Heart left ventricle (tissue), 16 donors: ENCODE results near the gene SNRPD1. TPM values are rescaled to one million over a fixed set of nuclear protein-coding genes. Genes with fewer than 3 reads are reported as not detected.

ENCODE experiments used
- ATAC-seq, 4 donors: fragments of 200-7000 bp; cut with Tn5 transposase; one replicate each; pipeline ENCODE4 v1.9.1; 2020 to 2022; ENCODE audit warnings: moderate library complexity in 4 of 4, mild to moderate bottlenecking in 3 of 4, moderate number of reproducible peaks in 1 of 4
- DNase-seq, 5 donors: peaks; one replicate each; pipeline ENCODE4 v3.0.0-alpha.2; 2020
- H3K27ac ChIP-seq, 12 donors: fragments of 200-600 bp; sonication (generic) in 4 of 12; one replicate each; pipeline versions ENCODE4 v1.5.0 to v1.8.0; 2016 to 2022; ENCODE audit warnings: mild to moderate bottlenecking in 2 of 12
- H3K27me3 ChIP-seq, 9 donors: fragments of 200-600 bp; sonication (generic) in 2 of 9; one replicate each; pipeline versions ENCODE4 v1.5.1 to v1.8.0; 2016 to 2022; ENCODE audit warnings: mild to moderate bottlenecking in 3 of 9
- H3K36me3 ChIP-seq, 9 donors: fragments of 200-600 bp; sonication (generic) in 2 of 9; one replicate each; pipeline versions ENCODE4 v1.5.0 to v1.8.0; 2018 to 2022; ENCODE audit warnings: mild to moderate bottlenecking in 2 of 9
- H3K4me1 ChIP-seq, 12 donors: fragments of 200-600 bp; sonication (generic) in 4 of 12; one replicate each; pipeline versions ENCODE4 v1.5.0 to v1.8.0; 2016 to 2022; ENCODE audit warnings: mild to moderate bottlenecking in 3 of 12
- H3K4me3 ChIP-seq, 12 donors: fragments of 200-600 bp; sonication (generic) in 4 of 12; one replicate each; pipeline versions ENCODE4 v1.5.0 to v1.8.0; 2017 to 2022; ENCODE audit warnings: mild to moderate bottlenecking in 9 of 12, moderate library complexity in 4 of 12
- H3K9me3 ChIP-seq, 12 donors: fragments of 200-600 bp; sonication (generic) in 4 of 12; one replicate each; pipeline versions ENCODE4 v1.5.0 to v1.8.0; 2016 to 2022; ENCODE audit warnings: mild to moderate bottlenecking in 1 of 12
- POLR2A ChIP-seq, 2 donors: fragments of 450-650 bp; IDR thresholded peaks; one replicate each; pipeline ENCODE4 v1.6.1; 2017; ENCODE audit warnings: antibody characterized with exemption in 2 of 2, mild to moderate bottlenecking in 2 of 2, moderate library complexity in 2 of 2
- WGBS, 4 donors: extraction: QIAGEN DNeasy Blood & Tissue Kit in 2 of 4; methylation state at CpG; one replicate each; pipeline versions ENCODE4 v1.1.5 to v1.1.7; 2013 to 2018; 5-methylcytosine and 5-hydroxymethylcytosine counted together
- intact Hi-C, 10 donors: fragments of 100-400 bp; cut with DNase I; formaldehyde crosslinking; loops; one replicate each; pipeline versions ENCODE4 v1.11.1 to v1.14.2; 2022
- polyA plus RNA-seq, 2 donors: library from polyadenylated mRNA; stranded (reverse); fragments of 200-250 nt; gene quantifications; one replicate each; pipeline ENCODE4 v1.2.3, GENCODE V29; 2013
- total RNA-seq, 9 donors: library from RNA; depleted of rRNA in 2 of 9; stranded (reverse); fragments of >200 nt in 2 of 9; fragmentation: NEBNext Ultra II Directional in 3 of 9; extraction: Animal tissue kit (Norgen Biotek cat#: 25700) in 3 of 9; gene quantifications; one replicate each; pipeline versions ENCODE4 v1.1.0 to v1.2.4, GENCODE V29; 2016 to 2023
- TF ChIP-seq, protein P1 (sequence below), 12 donors: fragments of 200-600 bp; sonication (generic) in 4 of 12; IDR thresholded peaks; one replicate each; pipeline versions ENCODE4 v1.5.0 to v1.8.0; 2018 to 2022; ENCODE audit warnings: antibody characterized with exemption in 12 of 12, mild to moderate bottlenecking in 5 of 12
- donor health status: ischemic (EF 13 %, LVEDD 7.1; RV severe dilation, severe dysfunction).
- donor health status: healthy with polysubstance abuse.
- donor health status: DM: no; HTN: yes; CAD: no.
- donor health status: DM: no; HTN: no; CAD: no.
- donor health status: ischemic (EF 25% LVEDD 6.9; RV normal size, moderate dysfunction).
- donor health status: ischemic (EF 25% LVEDD 5.7; RV mildly dilated, moderate dysfunction).
- donor health status: healthy.
- donor health status: DM: yes; HTN: yes; CAD: no.
- donor health status: ischemic (EF 35%, LVEDD 5.7; RV mildly dilated, moderate dysfunction).
- donor health status: nonischemic (EF 11% LVEDD 7.7; RV severe dilation, severe dysfunction).
- donor health status: DM: yes; HTN: yes; CAD: no.
- donor health status: PGD.
- donor health status: ischemic (EF 29% LVEDD 5.4; RV normal size, mild dysfunction).
- donor health status: nonischemic (EF 23%, LVEDD 6.1; RV moderate dilation, normal function).

SNRPD1 gene
- total and polyA plus RNA-seq, 11 donors, result 2.5 to 31.0 (median 20.2) TPM

DNA sequence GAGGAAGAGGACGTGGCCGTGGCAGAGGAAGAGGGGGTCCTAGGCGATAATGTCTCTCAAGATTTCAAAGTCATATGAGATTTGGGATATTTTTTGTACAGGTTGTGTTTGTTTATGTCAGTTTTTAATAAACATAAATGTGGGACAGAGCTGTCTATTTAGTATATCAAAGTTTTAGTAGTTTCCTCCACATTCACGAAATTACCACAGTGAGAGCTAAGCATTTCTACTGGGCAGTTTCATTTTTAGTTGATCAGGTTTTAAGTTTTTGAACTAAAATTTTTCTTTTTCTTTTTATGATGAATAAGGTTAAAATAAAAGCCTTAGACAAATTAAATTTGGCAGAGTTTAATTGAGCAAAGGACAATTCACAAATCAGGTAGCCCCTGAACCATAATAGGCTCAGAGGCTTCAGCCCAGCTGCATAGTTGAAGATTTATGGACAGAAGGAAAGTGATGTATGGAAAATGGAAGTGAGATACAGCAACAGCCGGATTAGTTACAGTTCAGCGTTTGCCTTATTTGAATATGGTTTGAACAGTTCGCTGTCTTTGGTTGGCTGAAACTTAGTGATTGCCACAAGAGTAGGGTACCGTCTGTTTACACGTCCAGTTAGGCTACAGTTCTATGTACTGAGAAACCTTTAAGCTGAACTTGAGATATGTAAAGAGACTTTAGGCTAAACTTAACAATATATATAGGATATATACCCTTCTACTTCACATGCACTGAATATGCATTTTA lies 17.1 kb downstream of the SNRPD1 start:
- no peak for ATAC-seq
- DNase-seq, result no peak
- peaks cover 0 to 94% (median 79%) of the 10 kb centered on the region in 9 donors for H3K36me3 ChIP-seq
- H3K4me3 ChIP-seq, result no peak overlapping the region
- 77 to 84% (median 82%) methylated on average over 9 of the region's 9 CpGs for WGBS, 4 donors
- no peaks in the 10 kb centered on the region for H3K9me3 ChIP-seq
- peaks cover 0 to 4% (median 0%) of the 10 kb centered on the region in 12 donors for H3K4me1 ChIP-seq
- H3K27me3 ChIP-seq, result no peaks in the 10 kb centered on the region
- no peak overlapping the region for H3K27ac ChIP-seq
- intact Hi-C loops, result no loop called here
- no peak for TF ChIP-seq POLR2A (IDR thresholded peaks at IDR 0.05)
- TF ChIP-seq, protein P1, sequence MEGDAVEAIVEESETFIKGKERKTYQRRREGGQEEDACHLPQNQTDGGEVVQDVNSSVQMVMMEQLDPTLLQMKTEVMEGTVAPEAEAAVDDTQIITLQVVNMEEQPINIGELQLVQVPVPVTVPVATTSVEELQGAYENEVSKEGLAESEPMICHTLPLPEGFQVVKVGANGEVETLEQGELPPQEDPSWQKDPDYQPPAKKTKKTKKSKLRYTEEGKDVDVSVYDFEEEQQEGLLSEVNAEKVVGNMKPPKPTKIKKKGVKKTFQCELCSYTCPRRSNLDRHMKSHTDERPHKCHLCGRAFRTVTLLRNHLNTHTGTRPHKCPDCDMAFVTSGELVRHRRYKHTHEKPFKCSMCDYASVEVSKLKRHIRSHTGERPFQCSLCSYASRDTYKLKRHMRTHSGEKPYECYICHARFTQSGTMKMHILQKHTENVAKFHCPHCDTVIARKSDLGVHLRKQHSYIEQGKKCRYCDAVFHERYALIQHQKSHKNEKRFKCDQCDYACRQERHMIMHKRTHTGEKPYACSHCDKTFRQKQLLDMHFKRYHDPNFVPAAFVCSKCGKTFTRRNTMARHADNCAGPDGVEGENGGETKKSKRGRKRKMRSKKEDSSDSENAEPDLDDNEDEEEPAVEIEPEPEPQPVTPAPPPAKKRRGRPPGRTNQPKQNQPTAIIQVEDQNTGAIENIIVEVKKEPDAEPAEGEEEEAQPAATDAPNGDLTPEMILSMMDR (IDR thresholded peaks at IDR 0.05), result no peak

DNA sequence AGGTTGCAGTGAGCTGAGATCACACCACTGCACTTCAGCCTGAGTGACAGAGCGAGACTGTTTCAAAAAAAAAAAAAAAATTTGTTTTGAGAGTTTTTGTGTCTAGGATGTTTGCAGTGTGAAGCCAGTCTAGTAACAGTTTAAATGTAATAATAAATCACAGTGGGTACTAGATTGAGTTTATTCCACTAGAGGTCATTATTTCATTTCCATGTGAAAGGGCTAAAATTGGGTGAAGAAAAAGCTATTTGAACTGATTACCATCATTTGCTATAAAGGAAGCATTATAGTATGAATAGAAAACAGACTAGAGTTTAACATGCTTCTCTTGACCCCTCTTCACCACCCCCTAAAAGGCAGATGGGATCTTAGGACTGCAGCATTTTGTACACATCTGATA lies 20.3 kb downstream of the SNRPD1 start:
- TF ChIP-seq, protein P1 (IDR thresholded peaks at IDR 0.05), result peak in 1 of 12 donors; percentile 8
- no peak for TF ChIP-seq POLR2A (IDR thresholded peaks at IDR 0.05)
- WGBS, 4 donors, result 89 to 100% (median 96%) methylated on average over 1 of the region's 1 CpG
- no peak overlapping the region for H3K4me3 ChIP-seq
- no peak for ATAC-seq
- peaks cover 0 to 64% (median 48%) of the 10 kb centered on the region in 9 donors for H3K36me3 ChIP-seq
- intact Hi-C loops, result loop anchor here in 1 of 10 donors (10.0 kb wide), 1 partner anchor 52 kb away; no protein-coding TSS in a partner anchor
- DNase-seq, result no peak
- no peaks in the 10 kb centered on the region for H3K27me3 ChIP-seq
- H3K4me1 ChIP-seq, result peaks cover 0 to 4% (median 0%) of the 10 kb centered on the region in 12 donors
- H3K27ac ChIP-seq, result no peak overlapping the region
- no peaks in the 10 kb centered on the region for H3K9me3 ChIP-seq

DNA sequence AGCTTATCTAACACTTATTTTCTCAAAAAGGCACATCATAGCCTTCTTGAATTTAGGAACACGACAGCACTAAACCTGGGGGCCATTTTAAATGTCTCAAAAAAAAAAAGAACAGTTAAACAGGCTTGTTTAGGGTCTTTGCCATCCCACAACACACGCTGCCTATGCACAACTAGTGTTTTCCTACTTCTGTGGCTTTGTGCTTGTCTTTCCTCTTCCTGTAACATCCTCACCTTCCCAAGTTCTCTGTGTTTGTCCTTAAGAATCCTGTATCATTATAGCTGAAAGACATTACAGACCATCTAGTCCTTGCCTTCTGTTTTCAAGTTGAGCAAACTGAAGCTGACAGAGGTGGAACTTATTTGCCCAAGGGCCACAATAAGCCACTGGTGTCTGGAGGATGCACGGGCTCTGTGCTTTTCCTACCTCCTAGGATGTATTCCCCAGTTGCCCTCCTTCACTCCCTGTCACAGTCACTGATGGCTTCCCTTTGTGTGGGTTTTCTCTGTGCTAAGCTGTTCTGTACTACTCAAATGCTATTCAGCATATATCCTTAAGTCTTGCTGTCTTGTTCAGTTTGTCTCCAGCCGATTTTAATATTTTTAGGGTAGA lies 22.6 kb downstream of the SNRPD1 start:
- no peak overlapping the region for H3K4me3 ChIP-seq
- H3K4me1 ChIP-seq, result no peaks in the 10 kb centered on the region
- TF ChIP-seq POLR2A (IDR thresholded peaks at IDR 0.05), result no peak
- TF ChIP-seq, protein P1 (IDR thresholded peaks at IDR 0.05), result no peak
- WGBS, 4 donors, result 83 to 89% (median 87%) methylated on average over 4 of the region's 4 CpGs
- no peak overlapping the region for H3K27ac ChIP-seq
- H3K9me3 ChIP-seq, result no peaks in the 10 kb centered on the region
- no peak for DNase-seq
- H3K36me3 ChIP-seq, result peaks cover 0 to 43% (median 27%) of the 10 kb centered on the region in 9 donors
- intact Hi-C loops, result loop anchor here in 1 of 10 donors (10.0 kb wide), 1 partner anchor 50 kb away; no protein-coding TSS in a partner anchor
- no peaks in the 10 kb centered on the region for H3K27me3 ChIP-seq
- ATAC-seq, result no peak

DNA sequence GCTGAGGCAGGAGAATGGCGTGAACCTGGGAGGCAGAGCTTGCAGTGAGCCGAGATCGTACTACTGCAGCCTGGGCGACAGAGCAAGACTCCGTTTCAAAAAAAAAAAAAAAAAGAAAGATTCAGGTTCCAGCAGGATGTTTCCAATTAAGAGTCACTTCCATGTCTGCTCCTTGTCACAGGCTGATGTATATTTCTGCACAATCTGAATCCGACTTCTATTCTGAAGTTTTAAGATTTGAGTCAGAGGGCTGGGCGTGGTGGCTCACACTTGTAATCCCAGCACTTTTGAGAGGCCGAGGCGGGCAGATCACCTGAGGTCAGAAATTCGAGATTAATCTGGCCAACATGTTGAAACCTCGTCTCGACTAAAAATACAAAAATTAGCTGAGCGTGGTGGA lies 24.7 kb downstream of the SNRPD1 start:
- intact Hi-C loops, result loop anchor here in 1 of 10 donors (10.0 kb wide), 1 partner anchor 48 kb away; no protein-coding TSS in a partner anchor
- 93 to 95% (median 94%) methylated on average over 13 of the region's 13 CpGs for WGBS, 4 donors
- Histone ChIP-seq H3K27me3 (no peaks in the 10 kb centered on the region), H3K27ac (no peak overlapping the region), H3K4me1 (no peaks in the 10 kb centered on the region), H3K36me3 (peaks cover 0 to 25% (median 8%) of the 10 kb centered on the region in 9 donors), H3K4me3 (no peak overlapping the region), H3K9me3 (no peaks in the 10 kb centered on the region)
- no peak for ATAC-seq
- TF ChIP-seq, protein P1 (IDR thresholded peaks at IDR 0.05), result no peak
- no peak for TF ChIP-seq POLR2A (IDR thresholded peaks at IDR 0.05)
- no peak for DNase-seq
